ENCODE measurements around the gene ZRANB1. TPM values are rescaled to one million over a fixed set of nuclear protein-coding genes. Genes with fewer than 3 reads are reported as not detected.

The ZRANB1 gene
- total RNA-seq, 1 donor from 2014 or later, result 24.5 TPM

- DNase-seq (ENCODE audit: extremely low spot score, unreplicated experiment), result no peak
- Mint-ChIP-seq H3K27me3 (no peaks in the 10 kb centered on the region), H3K9me3 (peaks cover 7% of the 10 kb centered on the region), H3K27ac (peak overlapping the region; percentile 20), H3K4me3 (no peak overlapping the region), H3K4me1 (ENCODE audit: unreplicated experiment) (peaks cover 13% of the 10 kb centered on the region), H3K36me3 (peaks cover 32% of the 10 kb centered on the region)
- TF ChIP-seq CTCF (conservative IDR thresholded peaks at IDR 0.05), result no peak
These were observed 74.8 kb downstream of the ZRANB1 start for GRCh38 chr10:125016611-125017202.

GRCh38 chr10:125017547-125018298 is 75.8 kb downstream of the ZRANB1 start:
- Mint-ChIP-seq H3K4me3 (no peak overlapping the region), H3K27me3 (no peaks in the 10 kb centered on the region), H3K4me1 (ENCODE audit: unreplicated experiment) (peaks cover 18% of the 10 kb centered on the region), H3K27ac (no peak overlapping the region), H3K9me3 (peaks cover 7% of the 10 kb centered on the region), H3K36me3 (peaks cover 36% of the 10 kb centered on the region)
- DNase-seq (ENCODE audit: extremely low spot score, unreplicated experiment), result no peak
- TF ChIP-seq CTCF (conservative IDR thresholded peaks at IDR 0.05), result no peak

- Mint-ChIP-seq H3K27me3 (no peaks in the 10 kb centered on the region), H3K36me3 (peaks cover 38% of the 10 kb centered on the region), H3K27ac (no peak overlapping the region), H3K4me1 (ENCODE audit: unreplicated experiment) (peaks cover 25% of the 10 kb centered on the region), H3K4me3 (no peak overlapping the region), H3K9me3 (peaks cover 7% of the 10 kb centered on the region)
- no peak for TF ChIP-seq CTCF (conservative IDR thresholded peaks at IDR 0.05)
- DNase-seq (ENCODE audit: extremely low spot score, unreplicated experiment), result no peak
These were observed 76.7 kb downstream of the ZRANB1 start for GRCh38 chr10:125018576-125019143.

GRCh38 chr10:125020386-125020785 is 78.5 kb downstream of the ZRANB1 start:
- no peak for DNase-seq (ENCODE audit: extremely low spot score, unreplicated experiment)
- H3K9me3 Mint-ChIP-seq, result peaks cover 7% of the 10 kb centered on the region
- TF ChIP-seq CTCF (conservative IDR thresholded peaks at IDR 0.05), result no peak
- no peak overlapping the region for H3K4me3 Mint-ChIP-seq
- peaks cover 36% of the 10 kb centered on the region for H3K36me3 Mint-ChIP-seq
- no peak overlapping the region for H3K27ac Mint-ChIP-seq
- H3K27me3 Mint-ChIP-seq, result no peaks in the 10 kb centered on the region
- peaks cover 37% of the 10 kb centered on the region for H3K4me1 Mint-ChIP-seq (ENCODE audit: unreplicated experiment)

- H3K9me3 Mint-ChIP-seq, result peaks cover 7% of the 10 kb centered on the region
- no peak for TF ChIP-seq CTCF (conservative IDR thresholded peaks at IDR 0.05)
- H3K27ac Mint-ChIP-seq, result no peak overlapping the region
- peaks cover 39% of the 10 kb centered on the region for H3K36me3 Mint-ChIP-seq
- H3K4me1 Mint-ChIP-seq (ENCODE audit: unreplicated experiment), result peaks cover 39% of the 10 kb centered on the region
- H3K4me3 Mint-ChIP-seq, result no peak overlapping the region
- DNase-seq (ENCODE audit: extremely low spot score, unreplicated experiment), result no peak
- no peaks in the 10 kb centered on the region for H3K27me3 Mint-ChIP-seq
These were observed 78.9 kb downstream of the ZRANB1 start for GRCh38 chr10:125020871-125021270.
